PC-9 (cell line): ENCODE measurements around the gene JMJD1C. TPM values are rescaled to one million over a fixed set of nuclear protein-coding genes. Genes with fewer than 3 reads are reported as not detected.

Source experiments
- BruUV-seq: library from RNA; stranded (reverse); fragments of 400-500 nt; replicated peaks from 2 replicates; lab custom pipeline; 2021; lab: Mats Ljungman, UMichigan
- CTCF ChIA-PET: fragments of 300-600 bp; sonication (Branson Sonifier 250); formaldehyde crosslinking; loops from one replicate; lab custom pipeline; 2022; ENCODE audit warnings: antibody characterized with exemption; lab: Charles Lee
- POLR2A ChIA-PET: fragments of 300-600 bp; sonication (Branson Sonifier 250); formaldehyde crosslinking; loops from one replicate; lab custom pipeline; 2022; ENCODE audit warnings: antibody characterized with exemption; ENCODE audit not compliant: unreplicated experiment; lab: Charles Lee
- DNase-seq, 2 experiments: peaks; one replicate each; pipeline versions ENCODE4 v3.0.0 to v3.0.0-alpha.2; 2015 to 2022; ENCODE audit warnings: mixed read lengths in 1 of 2
- H2AFZ ChIP-seq: fragments of 200-600 bp; sonication (generic); 2 replicates; pipeline ENCODE4 v1.8.1; 2017; ENCODE audit warnings: antibody characterized with exemption
- H3F3A ChIP-seq: fragments of 200-600 bp; sonication (generic); 2 replicates; pipeline ENCODE4 v1.8.1; 2017; ENCODE audit warnings: antibody characterized with exemption, mild to moderate bottlenecking, low read depth; ENCODE audit not compliant: insufficient read depth
- H3K27ac ChIP-seq: fragments of 200-600 bp; sonication (generic); 2 replicates; pipeline ENCODE4 v1.6.1; 2016; ENCODE audit warnings: mixed run types
- H3K27me3 ChIP-seq: fragments of 200-600 bp; sonication (generic); 2 replicates; pipeline ENCODE4 v1.6.1; 2016; ENCODE audit warnings: low read depth, mixed run types; ENCODE audit not compliant: insufficient read depth
- H3K36me3 ChIP-seq: fragments of 200-600 bp; sonication (generic); 2 replicates; pipeline ENCODE4 v1.6.1; 2016; ENCODE audit warnings: low read depth, mixed run types
- H3K4me1 ChIP-seq: fragments of 200-600 bp; sonication (generic); replicated peaks from 2 replicates; pipeline ENCODE4 v1.6.1; 2016; ENCODE audit warnings: mixed run types; ENCODE audit not compliant: insufficient read depth
- H3K4me2 ChIP-seq: fragments of 200-600 bp; sonication (generic); 2 replicates; pipeline ENCODE4 v1.6.1; 2017; ENCODE audit warnings: mixed run types
- H3K4me3 ChIP-seq: fragments of 200-600 bp; sonication (generic); 2 replicates; pipeline ENCODE4 v1.6.1; 2016; ENCODE audit warnings: mixed run types
- H3K79me2 ChIP-seq: fragments of 200-600 bp; sonication (generic); 2 replicates; pipeline ENCODE4 v1.6.1; 2017; ENCODE audit warnings: low read depth, mixed run types
- H3K9me2 ChIP-seq: fragments of 200-600 bp; sonication (generic); 2 replicates; pipeline ENCODE4 v1.8.1; 2017; ENCODE audit warnings: mild to moderate bottlenecking; ENCODE audit not compliant: insufficient read depth
- H3K9me3 ChIP-seq: fragments of 200-600 bp; sonication (generic); 2 replicates; pipeline ENCODE4 v1.8.1; 2016; ENCODE audit warnings: low read depth; ENCODE audit not compliant: insufficient read depth
- H4K20me1 ChIP-seq: fragments of 200-600 bp; sonication (generic); 2 replicates; pipeline ENCODE4 v1.8.1; 2017; ENCODE audit not compliant: insufficient read depth
- CTCF ChIP-seq: fragments of 200-600 bp; sonication (generic); conservative IDR thresholded peaks from 2 replicates; pipeline ENCODE4 v1.6.1; 2017; ENCODE audit warnings: mixed run types, antibody characterized with exemption, mild to moderate bottlenecking, moderate library complexity
- EZH2 ChIP-seq: fragments of 200-600 bp; sonication (generic); IDR thresholded peaks from 2 replicates; pipeline ENCODE4 v1.8.0; 2017; ENCODE audit warnings: antibody characterized with exemption, low read depth
- intact Hi-C: fragments of 100-400 bp; cut with micrococcal nuclease; formaldehyde crosslinking; loops from one replicate; pipeline ENCODE4 v1.10.0; 2022; ENCODE audit not compliant: unreplicated experiment
- total RNA-seq: library from RNA; stranded (reverse); gene quantifications from 2 replicates; pipeline ENCODE4 v1.2.3, GENCODE V29; 2021

JMJD1C gene
- total RNA-seq, 1 experiment from 2014 or later: 78.7 TPM

- DNase-seq: no peak
- ChIA-PET POLR2A (no interaction called here), CTCF (no interaction called here)
- no peaks in the 10 kb centered on the region for H3F3A ChIP-seq
- H4K20me1 ChIP-seq: peaks cover 7% of the 10 kb centered on the region
- no peak overlapping the region for H2AFZ ChIP-seq
- no peaks in the 10 kb centered on the region for H3K9me3 ChIP-seq
- H3K4me1 ChIP-seq: no peaks in the 10 kb centered on the region
- H3K27me3 ChIP-seq: no peaks in the 10 kb centered on the region
- H3K9me2 ChIP-seq: no peaks in the 10 kb centered on the region
- TF ChIP-seq EZH2: no peak
- TF ChIP-seq CTCF: no peak
- no peak overlapping the region for H3K27ac ChIP-seq
- H3K4me2 ChIP-seq: no peak overlapping the region
- H3K36me3 ChIP-seq: no peaks in the 10 kb centered on the region
- H3K79me2 ChIP-seq: peaks cover 19% of the 10 kb centered on the region
- BruUV-seq: no TSS peak
- intact Hi-C loops: no loop called here
- no peak overlapping the region for H3K4me3 ChIP-seq
Observed at GRCh38 chr10:63304146-63304545, 161.6 kb downstream of the JMJD1C start.

- Histone ChIP-seq H3K27ac (no peak overlapping the region), H3F3A (peaks cover 4% of the 10 kb centered on the region; the same call in 1 of the 2 replicates), H2AFZ (no peak overlapping the region), H4K20me1 (no peaks in the 10 kb centered on the region; the same call in 1 of the 2 replicates), H3K9me2 (no peaks in the 10 kb centered on the region), H3K27me3 (no peaks in the 10 kb centered on the region), H3K79me2 (peaks cover 18% of the 10 kb centered on the region; the same call in 1 of the 2 replicates), H3K4me1 (no peaks in the 10 kb centered on the region), H3K4me3 (no peak overlapping the region), H3K9me3 (no peaks in the 10 kb centered on the region), H3K4me2 (no peak overlapping the region), H3K36me3 (no peaks in the 10 kb centered on the region)
- BruUV-seq: no TSS peak
- POLR2A ChIA-PET: interaction anchor here (0.6 kb wide), 1 partner anchor 154 kb away, joined by 26 read pairs; no protein-coding TSS in a partner anchor
- no peak for DNase-seq
- no peak for TF ChIP-seq CTCF
- no peak for TF ChIP-seq EZH2
- intact Hi-C loops: no loop called here
- CTCF ChIA-PET: no interaction called here
Observed at GRCh38 chr10:63300801-63301200, 165.0 kb downstream of the JMJD1C start.

GRCh38 chr10:63297941-63298340, 167.8 kb downstream of the JMJD1C start:
- peaks cover 4% of the 10 kb centered on the region; the same call in 1 of the 2 replicates for H3F3A ChIP-seq

More at GRCh38 chr10:63297941-63298340, 167.8 kb downstream of the JMJD1C start:
- Histone ChIP-seq H3K9me3 (no peaks in the 10 kb centered on the region), H3K79me2 (peaks cover 18% of the 10 kb centered on the region; the same call in 1 of the 2 replicates), H2AFZ (no peak overlapping the region), H3K4me3 (no peak overlapping the region), H4K20me1 (no peaks in the 10 kb centered on the region; the same call in 1 of the 2 replicates), H3K27me3 (no peaks in the 10 kb centered on the region), H3K4me2 (no peak overlapping the region), H3K27ac (no peak overlapping the region), H3K9me2 (no peaks in the 10 kb centered on the region), H3K36me3 (no peaks in the 10 kb centered on the region), H3K4me1 (no peaks in the 10 kb centered on the region)
- DNase-seq: no peak
- ChIA-PET CTCF (interaction anchor here (0.5 kb wide), 1 partner anchor 79 kb away, joined by 3 read pairs; no protein-coding TSS in a partner anchor), POLR2A (no interaction called here)
- intact Hi-C loops: no loop called here
- TF ChIP-seq EZH2 (no peak), CTCF (no peak)
- no TSS peak for BruUV-seq
